Activated T-cell treated with anti-CD3 and anti-CD28 coated beads for 1 hour (primary cell): ENCODE measurements around the gene GPR52.
"Not testable (repeated sequence)": the region's sequence is repeated elsewhere in the genome, so short reads cannot be mapped to it uniquely, and the experiment has no call there.

Experiments
- DNase-seq: peaks from one replicate; pipeline ENCODE4 v3.0.0-alpha.2; 2020; ENCODE audit warnings: low read depth

Gene GPR52, protein sequence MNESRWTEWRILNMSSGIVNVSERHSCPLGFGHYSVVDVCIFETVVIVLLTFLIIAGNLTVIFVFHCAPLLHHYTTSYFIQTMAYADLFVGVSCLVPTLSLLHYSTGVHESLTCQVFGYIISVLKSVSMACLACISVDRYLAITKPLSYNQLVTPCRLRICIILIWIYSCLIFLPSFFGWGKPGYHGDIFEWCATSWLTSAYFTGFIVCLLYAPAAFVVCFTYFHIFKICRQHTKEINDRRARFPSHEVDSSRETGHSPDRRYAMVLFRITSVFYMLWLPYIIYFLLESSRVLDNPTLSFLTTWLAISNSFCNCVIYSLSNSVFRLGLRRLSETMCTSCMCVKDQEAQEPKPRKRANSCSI

DNA sequence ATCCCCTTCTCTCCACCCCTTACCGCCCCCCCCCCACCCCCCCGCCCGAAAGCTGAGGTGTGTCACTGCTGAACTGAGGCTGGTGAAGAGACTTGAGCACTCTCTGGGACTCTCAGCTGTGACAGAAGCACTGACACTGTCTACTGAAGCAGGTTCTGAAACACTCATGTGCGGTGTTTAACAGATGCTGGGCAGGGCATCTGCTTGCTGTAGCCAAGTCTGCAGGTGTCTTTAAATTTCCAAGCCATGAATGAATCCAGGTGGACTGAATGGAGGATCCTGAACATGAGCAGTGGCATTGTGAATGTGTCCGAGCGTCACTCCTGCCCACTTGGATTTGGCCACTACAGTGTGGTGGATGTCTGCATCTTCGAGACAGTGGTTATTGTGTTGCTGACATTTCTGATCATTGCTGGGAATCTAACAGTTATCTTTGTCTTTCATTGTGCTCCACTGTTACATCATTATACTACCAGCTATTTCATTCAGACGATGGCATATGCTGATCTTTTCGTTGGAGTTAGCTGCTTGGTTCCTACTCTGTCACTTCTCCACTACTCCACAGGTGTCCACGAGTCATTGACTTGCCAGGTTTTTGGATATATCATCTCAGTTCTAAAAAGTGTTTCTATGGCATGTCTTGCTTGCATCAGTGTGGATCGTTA is at the start of gene GPR52:
Gene GPR52 (plus strand): TSS at position 99 of the 665 bp plus-strand sequence. CDS start 148 bp downstream, at position 247.
- no peak for DNase-seq

- no peak for DNase-seq
Measured at GRCh38 chr1:174398246-174398645, 49.5 kb upstream of the GPR52 start.

- no peak for DNase-seq
Measured at GRCh38 chr1:174399211-174399610, 48.6 kb upstream of the GPR52 start.

- DNase-seq = no peak
Measured at GRCh38 chr1:174401075-174401474, 46.7 kb upstream of the GPR52 start.

DNA sequence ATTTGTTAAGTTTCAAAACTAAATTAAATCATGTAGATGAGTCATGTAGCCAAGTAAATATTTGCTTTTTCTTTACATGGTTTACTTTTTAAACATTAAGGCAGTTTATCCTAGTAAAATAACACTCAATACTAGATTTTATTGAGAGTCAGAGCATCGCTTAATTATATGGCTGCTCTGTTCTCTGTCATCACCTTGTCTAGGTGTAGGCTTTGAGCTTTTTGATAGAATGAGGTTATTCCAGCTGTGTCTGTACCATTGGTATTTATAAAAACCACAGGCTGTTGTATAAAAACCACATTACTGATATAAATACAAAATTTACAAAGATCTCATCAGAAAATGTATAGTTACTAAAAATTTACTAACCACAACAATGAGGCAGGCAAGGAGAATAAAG is 42.5 kb upstream of the GPR52 start:
- DNase-seq = no peak

GRCh38 chr1:174406421-174406820 is 41.3 kb upstream of the GPR52 start:
- no peak for DNase-seq

- DNase-seq = no peak
Measured at GRCh38 chr1:174407665-174408064, 40.1 kb upstream of the GPR52 start.

DNA sequence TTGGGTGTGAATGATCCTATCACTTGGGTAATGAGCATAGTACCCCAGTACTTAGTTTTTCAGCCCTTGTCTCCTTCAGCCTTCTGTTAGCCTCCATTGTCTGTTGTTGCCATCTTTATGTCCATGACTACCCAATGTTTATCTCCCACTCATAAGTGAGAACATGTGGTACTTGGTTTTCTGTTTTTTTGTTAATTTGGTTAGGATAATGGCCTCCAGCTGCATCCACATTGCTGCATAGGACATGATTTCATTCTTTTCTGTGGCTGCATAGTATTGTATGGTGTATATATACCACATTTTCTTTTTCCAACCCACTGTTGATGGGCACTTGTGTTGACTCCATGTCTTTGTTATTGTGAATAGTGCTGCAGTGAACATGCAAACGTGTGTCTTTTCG is 39.6 kb upstream of the GPR52 start:
- DNase-seq = no peak

DNA sequence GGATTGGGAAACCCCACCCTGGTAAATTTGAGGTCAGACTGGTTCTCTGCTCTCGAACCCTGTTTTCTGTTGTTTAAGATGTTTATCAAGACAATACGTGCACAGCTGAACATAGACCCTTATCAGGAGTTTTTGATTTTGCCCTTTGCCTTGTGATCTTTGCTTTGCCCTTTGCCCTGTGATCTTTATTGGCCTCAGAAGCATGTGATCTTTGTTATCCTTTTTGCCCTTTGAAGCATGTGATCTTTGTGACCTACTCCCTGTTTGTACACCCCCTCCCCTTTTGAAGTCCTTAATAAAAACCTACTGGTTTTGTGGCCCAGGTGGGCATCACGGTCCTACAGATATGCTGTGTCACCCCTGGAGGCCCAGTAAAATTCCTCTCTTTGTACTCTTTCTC is 38.0 kb upstream of the GPR52 start:
- DNase-seq = not testable (repeated sequence)

DNA sequence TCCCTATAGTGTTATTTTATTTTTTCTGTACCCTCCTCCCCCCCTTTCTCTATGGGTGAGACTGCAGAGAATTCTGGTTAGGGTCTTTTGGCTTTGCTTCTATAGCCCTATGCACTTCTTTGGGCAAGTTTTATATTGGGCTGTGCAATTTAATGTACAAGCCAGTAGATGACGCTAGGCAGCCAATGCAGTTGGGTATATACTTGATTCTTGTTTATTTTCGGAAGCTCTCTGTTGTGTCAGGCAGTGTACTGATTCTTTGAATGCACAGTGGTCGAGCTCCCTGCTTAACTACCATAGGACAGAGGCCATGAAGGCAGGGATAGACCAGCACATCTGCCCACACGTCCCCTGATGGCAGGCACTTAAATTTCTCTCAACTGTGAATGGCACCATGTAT is 34.1 kb upstream of the GPR52 start:
- DNase-seq = no peak

GRCh38 chr1:174414203-174414602 is 33.6 kb upstream of the GPR52 start:
- no peak for DNase-seq

- no peak for DNase-seq
Measured at GRCh38 chr1:174415506-174415905, 32.3 kb upstream of the GPR52 start.

- DNase-seq = no peak
Measured at GRCh38 chr1:174417921-174418320, 29.8 kb upstream of the GPR52 start.

DNA sequence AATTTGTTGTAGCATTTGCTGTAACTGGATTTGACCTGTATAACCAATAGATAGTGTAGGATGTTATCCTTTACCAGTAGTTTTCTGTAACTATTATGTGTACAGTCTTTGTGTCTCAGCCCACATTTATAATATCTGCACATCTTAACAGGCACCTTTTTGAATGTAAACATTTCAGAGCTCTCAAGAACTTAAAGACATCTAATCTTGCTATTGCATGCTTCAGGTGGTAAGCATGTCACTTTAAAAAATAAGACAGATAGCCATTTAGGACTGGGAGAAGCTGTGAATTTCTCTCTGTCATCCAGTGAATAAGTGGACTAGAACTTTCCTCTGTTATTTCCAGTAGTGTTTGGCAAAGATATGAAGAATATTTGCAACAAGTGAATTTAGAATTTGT is 22.6 kb upstream of the GPR52 start:
- no peak for DNase-seq

DNA sequence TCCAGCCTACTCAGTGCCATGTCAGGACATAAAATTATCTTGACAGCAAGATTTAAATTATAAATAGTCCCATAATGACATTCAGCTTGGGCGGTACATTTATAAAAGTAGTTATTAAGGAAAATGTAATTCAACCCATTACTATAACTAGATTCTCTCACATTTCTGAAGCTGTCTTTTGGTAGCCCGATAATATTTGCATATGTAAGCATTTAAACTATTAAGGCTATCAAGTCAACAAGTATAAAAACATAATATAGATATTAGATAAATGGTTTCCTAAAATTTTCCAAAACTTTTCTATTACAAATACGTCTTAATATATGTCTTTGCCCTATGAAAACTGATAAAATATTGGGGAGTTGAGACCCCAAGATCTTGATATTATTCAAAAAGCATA is 21.6 kb upstream of the GPR52 start:
- no peak for DNase-seq

GRCh38 chr1:174428033-174428432 is 19.7 kb upstream of the GPR52 start:
- DNase-seq = no peak

DNA sequence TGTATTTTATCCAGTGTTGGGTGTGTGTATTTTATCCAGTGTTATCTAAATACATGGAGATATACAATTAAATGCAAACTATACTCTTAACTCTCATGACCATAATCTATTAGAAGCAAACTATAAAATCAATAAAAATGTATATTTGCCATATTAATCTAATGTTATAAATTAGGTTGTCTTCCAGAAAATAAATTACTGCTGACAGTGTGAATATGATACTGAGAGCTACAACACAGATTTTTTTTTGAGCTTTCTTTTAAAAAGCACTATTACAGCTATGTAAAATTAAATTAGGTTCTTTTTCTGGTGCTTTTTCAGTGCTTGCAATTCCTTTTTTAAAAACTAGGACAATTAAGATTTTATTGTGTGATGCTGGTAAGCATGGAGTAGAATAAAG is 19.0 kb upstream of the GPR52 start:
- DNase-seq = no peak

GRCh38 chr1:174433451-174433850 is 14.3 kb upstream of the GPR52 start:
- no peak for DNase-seq

DNA sequence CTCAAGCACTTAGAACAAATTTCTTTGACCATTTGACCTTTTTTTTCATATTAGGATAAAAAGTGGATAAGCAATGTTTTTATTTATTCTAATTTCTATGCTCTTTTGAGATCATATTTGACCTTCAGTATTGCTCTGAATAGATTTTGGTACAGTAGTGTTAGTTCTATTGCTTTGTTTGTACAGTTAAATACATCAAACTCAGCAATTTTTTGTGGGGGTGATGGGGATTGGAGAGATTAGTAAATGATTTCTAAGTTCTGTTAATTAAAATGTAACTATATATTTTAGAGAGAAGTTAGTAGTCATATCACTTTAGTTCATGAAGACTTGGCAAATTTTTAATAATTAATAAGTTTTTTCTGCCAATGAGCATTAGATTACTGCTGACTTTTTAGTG is 2.4 kb upstream of the GPR52 start:
- DNase-seq = no peak

DNA sequence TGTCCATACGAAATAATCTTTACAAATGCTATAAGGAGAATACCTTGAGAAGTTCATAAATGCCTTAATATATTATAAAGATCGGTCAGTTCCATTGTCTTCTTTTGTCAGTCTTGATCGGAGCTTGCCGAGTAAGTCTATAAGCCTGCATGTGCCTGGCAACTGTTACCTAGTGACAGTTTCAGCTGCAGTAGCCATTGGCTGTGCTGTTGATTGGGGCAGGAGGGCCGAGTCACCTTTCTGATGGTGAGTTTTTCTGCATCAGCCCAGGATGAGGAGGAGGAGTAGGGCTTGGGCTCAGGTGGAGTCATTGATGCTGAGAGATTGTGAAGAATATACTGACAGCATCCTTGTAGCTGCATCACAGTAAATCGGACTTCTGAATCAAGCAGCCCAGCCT is 1.9 kb upstream of the GPR52 start:
- no peak for DNase-seq

GRCh38 chr1:174448531-174448883 is 743 bp downstream of the GPR52 start:
- no peak for DNase-seq

- no peak for DNase-seq
Measured at GRCh38 chr1:174448974-174449373, 1.2 kb downstream of the GPR52 start.

DNA sequence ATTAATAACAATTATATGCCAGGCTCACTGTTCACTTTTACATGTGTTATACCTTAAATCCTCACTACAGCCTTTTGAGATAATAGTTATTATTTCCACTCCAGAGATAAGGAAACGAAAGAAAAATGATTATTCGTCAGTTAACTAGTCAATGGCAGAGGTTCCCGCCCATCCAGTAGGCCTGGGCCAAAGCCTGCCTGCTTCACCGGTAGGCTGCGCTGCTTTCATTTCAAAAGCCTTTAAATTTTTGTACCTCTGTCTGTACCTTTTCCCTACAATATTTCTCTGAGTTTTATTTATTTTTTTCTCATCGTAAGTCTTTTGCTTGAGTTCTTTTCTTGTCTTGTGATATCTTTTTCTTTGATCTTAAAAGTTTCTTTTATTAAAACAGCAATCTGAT is 3.6 kb downstream of the GPR52 start:
- DNase-seq = no peak

DNA sequence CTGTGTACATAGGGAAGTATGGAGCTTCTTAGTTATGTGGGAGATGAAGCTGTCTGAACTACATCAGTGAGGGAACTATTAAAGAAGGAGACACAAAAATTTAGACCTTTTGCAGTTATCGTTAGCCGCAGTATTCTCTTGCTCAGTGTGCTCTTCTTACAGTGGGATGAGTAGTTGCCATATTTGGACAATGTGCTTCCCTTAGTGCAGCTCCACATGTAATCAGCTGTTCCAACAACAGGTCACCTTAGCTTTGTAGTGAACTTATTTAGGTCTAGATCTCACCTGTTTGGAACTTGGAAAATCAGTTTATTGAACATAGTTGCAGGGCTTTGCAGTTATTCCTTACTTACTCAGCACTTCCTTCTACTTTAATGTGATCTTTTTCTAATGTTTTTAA is 18.1 kb downstream of the GPR52 start:
- no peak for DNase-seq
